Sciatic nerve (tissue), 2 donors: Measurements from ENCODE around the gene MDM2. TPM values are rescaled to one million over a fixed set of nuclear protein-coding genes. Genes with fewer than 3 reads are reported as not detected.
A peak's percentile ranks its signal among the peaks of the same experiment; 100 is the strongest.

Experiments used
- ATAC-seq: fragments of 200-7000 bp; cut with Tn5 transposase; one replicate; pipeline ENCODE4 v1.9.1; 2020; ENCODE audit warnings: mild to moderate bottlenecking, moderate library complexity
- DNase-seq: peaks from one replicate; pipeline ENCODE4 v3.0.0-alpha.2; 2020; ENCODE audit warnings: low spot score
- intact Hi-C: fragments of 100-400 bp; cut with DNase I; formaldehyde crosslinking; loops from one replicate; pipeline ENCODE4 v1.14.2; 2022
- total RNA-seq: library from RNA; stranded (reverse); fragmentation: NEBNext Ultra II Directional; extraction: Animal tissue kit (Norgen Biotek cat#: 25700); gene quantifications from one replicate; pipeline ENCODE4 v1.2.1, GENCODE V29; 2021
- donor health status: DM: no; HTN: no; CAD: no.
- donor health status: DM: no; HTN: no; CAD: no.

The MDM2 gene
- 85.7 TPM for total RNA-seq

DNA sequence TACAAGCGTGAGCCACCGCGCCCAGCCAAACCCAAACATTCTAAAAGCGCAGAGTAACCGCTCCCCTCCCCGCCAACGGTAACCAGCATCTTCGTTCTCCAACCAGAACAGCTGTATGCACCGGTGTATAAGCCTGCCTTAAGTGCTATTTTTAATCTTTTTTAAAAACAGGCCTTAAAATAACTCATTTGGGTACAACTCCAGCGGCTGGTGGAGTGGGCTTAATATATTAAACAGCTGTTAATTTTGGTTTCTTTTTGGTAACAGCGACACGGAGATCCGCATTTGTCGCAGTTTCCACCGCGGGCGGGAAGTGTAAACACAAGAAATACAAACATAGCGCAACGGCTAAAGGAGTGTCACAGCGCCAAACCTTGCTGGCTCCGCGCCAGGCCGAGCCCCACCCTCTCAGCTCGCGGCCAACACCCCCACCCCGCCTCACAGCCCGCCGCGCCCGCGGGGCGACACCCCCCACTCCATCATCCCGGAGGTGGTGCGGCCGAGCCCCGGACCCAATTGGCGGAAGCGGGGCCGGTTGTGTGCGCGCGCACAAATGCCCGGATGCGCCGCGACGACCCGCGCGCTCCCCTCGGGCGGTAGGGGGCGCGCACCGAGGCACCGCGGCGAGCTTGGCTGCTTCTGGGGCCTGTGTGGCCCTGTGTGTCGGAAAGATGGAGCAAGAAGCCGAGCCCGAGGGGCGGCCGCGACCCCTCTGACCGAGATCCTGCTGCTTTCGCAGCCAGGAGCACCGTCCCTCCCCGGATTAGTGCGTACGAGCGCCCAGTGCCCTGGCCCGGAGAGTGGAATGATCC is at the start of gene MDM2:
Gene MDM2 (plus strand): TSS at position 602 of the 812 bp plus-strand sequence. CDS start 301 bp downstream, outside the sequence.
- DNase-seq, result peak; percentile 95
- intact Hi-C loops, result no loop called here
- peak; percentile 96 for ATAC-seq

DNA sequence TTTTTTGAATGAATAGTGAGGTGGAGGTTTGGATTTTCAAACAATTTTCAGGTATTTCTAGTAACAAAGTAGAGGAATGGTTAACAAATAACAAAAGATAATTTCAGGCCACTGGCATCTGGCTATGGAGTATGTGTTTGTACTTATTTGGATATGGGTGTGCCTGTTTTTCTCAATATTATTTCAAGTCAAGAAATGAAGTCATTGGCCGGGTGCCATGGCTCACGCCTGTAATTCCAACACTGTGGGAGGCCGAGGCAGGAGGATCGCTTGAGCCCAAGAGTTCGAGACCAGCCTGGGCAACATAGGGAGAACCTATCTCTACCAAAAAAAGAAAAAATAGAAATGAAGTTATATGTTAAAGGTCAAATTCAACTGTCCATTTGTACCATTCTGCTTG is 48.1 kb upstream of the MDM2 start:
- ATAC-seq, result no peak
- no peak for DNase-seq
- intact Hi-C loops, result no loop called here

DNA sequence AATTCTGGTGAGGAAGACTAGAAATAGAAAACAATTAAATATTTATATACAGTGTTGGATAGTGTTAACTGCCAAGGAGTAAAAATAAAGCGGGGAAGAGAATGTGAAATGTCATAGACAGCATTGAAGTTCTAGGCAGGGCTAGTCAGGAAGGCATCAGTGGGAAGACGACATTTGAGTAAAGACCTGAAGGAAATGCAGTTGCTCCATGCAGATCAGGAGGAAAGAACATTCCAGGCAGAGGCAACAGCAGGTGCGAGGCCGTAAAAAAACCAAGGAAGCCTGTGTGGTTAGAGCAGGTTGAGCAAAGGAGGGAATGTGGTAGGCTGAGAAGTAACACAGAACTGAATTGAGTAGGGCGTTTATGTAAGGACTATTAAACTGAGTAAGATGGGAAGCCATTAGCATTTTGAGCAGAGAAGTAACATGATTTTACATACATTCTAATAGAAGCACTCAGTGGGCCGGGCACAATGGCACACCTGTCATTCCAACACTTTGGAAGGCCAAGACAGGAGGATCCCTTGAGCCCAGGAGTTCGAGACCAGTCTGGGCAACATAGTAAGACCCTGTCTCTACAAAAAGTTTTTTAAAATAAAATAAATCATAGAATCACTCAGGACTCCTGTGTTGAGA is 47.1 kb upstream of the MDM2 start:
- ATAC-seq, result no peak
- DNase-seq, result no peak
- intact Hi-C loops, result no loop called here

DNA sequence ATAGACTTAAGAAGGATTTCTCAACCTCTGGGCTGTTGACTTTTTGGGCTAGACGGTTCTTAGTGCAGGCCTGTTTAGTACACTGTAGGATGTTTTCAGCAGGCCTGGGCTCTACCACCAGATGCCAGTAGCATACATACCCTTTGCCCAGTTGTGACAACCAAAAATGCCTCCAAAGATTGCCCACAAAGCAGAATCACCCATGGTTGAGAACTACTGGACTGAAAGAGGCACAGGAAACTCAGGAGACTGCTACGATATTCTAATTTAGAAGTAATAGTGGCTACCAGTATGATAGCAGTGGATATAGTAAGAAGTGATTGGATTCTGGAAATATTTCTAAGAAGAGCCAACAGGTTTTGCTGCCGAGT is 46.5 kb upstream of the MDM2 start:
- intact Hi-C loops, result no loop called here
- DNase-seq (no peak), ATAC-seq (no peak)

DNA sequence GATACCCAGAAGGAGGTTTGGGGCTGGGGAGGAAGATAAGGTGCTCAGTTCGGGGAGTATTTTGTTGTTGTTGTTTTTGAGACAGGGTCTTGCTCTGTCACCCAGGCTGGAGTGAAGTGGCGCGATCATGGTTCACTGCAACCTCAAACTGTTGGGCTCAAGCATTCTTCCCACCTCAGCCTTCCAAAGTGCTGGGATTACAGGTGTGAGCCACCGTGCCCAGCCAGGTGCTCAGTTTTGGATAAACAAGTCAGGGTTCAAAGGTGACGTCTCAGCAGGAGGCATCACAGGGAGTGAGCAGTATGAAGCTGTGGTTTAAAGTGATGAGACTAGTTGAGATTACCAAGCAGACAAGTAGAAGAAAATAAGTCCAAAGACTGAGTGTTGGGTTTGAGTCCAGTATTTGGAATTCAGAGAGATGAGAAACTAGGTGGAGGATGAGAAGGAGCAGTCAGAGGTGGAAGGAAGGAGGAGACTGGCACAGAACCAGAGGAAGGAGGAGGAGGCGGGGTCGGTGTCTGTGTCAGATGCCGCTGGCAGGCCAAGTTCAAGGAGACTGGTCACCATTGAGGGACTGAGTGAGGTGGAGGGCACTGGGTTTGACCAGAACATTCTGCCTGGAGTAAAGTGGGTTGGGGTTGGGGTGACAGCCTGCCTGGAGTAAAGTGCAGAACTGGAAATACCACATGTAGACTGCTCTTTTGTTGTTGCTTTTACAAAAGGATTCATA is 45.9 kb upstream of the MDM2 start:
- no peak for DNase-seq
- no peak for ATAC-seq
- intact Hi-C loops, result no loop called here

DNA sequence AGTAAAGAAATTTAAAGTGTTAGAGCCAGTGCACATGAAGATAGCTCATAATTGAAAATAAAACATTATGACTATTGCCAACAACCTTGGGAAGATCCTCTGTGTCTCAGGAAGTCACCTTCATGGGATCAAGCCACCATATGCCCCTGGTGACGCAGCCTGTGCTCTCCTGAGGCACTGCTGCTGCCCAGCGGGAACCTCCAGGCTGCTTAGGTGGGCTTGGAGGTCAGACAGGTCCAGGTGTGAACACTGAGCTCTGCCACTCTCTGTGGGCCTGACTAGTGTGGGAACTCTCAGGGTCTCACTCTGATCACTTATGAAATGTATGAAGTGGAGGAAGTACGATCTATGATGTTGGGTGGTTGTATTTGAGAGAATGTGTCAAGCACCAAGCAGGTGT is 45.3 kb upstream of the MDM2 start:
- intact Hi-C loops, result no loop called here
- no peak for ATAC-seq
- DNase-seq, result no peak

DNA sequence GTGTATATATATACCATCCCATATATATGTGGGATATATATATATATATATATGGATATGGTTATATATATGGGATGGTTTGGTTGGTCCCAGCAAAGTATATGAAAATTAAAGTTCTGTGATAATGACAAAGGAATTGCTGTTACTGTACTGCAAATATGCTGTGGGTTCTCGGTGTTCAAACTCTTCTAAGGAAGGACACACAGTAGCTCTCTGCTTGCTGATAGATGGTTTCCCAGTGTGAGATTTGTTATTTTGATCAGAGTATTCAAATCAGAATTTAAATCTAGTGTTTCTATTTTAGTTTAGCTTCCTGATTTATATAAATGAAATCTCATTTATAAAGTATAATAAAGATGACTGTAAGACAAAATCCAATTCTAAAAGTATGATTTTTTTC is 42.3 kb upstream of the MDM2 start:
- DNase-seq (no peak), ATAC-seq (no peak)
- intact Hi-C loops, result no loop called here

DNA sequence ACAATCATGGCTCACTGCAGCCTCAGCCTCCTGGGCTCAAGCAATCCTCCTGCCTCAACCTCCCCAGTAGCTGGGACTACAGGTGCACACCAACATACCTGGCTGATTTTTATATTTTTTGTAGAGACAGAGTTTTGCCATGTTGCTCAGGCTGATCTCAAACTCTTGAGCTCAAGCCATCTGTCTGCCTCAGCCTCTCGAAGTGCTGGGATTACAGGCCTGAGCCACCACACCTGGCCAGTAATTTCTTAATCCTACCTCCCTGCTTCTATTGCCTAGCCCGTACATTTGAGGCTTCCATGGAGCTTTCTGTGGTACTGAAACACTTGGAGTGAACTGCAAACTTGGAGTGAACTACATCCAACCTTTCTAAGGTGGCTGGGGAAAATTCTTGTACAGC is 41.3 kb upstream of the MDM2 start:
- intact Hi-C loops, result no loop called here
- no peak for ATAC-seq
- no peak for DNase-seq

DNA sequence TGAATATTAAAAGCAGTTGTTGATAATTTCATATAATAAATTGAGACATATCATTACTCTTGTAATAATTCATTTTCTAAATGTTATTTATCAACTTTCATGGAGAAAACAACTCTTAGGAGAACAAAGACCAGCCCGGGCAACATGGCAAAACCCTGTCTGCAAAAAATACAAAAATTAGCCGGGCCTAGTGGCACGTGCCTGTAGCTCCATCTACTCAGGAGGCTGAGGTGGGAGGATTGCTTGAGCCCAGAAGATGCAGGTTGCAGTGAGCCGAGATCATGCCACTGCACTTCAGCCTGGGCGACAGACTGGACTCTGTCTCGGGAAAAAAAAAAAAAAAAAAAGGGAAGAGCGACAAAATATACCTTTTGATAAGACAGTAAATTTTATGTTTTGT is 40.8 kb upstream of the MDM2 start:
- DNase-seq, result no peak
- intact Hi-C loops, result no loop called here
- ATAC-seq, result no peak

DNA sequence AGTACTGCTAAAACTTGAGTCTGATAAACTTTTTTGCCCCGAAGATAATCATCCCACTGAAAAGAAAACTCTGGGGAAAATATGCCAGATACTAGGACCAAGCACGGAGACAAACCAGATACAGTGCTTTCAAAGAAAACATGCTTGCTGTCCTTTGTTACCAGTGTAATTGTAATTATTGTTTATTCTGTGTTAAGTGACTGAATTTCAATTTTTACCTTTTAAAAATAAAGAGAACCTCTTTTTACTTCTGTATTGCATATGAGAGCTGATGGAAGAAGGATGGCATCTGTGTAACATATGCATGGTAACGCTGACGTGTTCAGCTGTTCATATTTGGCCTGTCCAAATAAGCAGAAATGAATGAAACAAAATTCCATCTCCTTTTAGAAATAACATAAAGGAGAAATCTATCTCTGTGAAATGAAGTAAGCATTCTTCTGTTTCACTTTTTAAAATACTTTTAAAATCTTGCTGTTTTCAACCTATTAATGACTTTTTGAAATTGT is 39.5 kb upstream of the MDM2 start:
- ATAC-seq (no peak), DNase-seq (no peak)
- intact Hi-C loops, result no loop called here

DNA sequence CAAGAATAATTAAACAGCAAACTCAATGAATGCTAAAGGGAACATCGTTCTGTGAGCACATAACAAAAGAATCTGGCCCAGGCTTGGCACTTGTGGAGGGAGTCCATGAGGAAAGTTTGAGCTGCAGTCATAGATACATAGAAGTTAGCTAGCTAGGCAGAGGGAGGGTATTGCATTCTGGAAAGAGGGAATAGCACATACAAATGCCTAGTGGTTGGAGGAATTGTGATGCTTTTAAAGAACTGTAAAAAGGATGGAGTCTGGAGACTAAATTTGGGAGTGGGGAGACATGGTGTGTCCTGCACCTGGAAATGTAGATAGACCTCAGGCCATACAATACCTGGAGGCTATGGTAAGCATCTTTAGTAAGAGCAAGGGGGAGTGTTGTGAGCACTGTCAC is 38.0 kb upstream of the MDM2 start:
- DNase-seq, result no peak
- intact Hi-C loops, result no loop called here
- no peak for ATAC-seq

DNA sequence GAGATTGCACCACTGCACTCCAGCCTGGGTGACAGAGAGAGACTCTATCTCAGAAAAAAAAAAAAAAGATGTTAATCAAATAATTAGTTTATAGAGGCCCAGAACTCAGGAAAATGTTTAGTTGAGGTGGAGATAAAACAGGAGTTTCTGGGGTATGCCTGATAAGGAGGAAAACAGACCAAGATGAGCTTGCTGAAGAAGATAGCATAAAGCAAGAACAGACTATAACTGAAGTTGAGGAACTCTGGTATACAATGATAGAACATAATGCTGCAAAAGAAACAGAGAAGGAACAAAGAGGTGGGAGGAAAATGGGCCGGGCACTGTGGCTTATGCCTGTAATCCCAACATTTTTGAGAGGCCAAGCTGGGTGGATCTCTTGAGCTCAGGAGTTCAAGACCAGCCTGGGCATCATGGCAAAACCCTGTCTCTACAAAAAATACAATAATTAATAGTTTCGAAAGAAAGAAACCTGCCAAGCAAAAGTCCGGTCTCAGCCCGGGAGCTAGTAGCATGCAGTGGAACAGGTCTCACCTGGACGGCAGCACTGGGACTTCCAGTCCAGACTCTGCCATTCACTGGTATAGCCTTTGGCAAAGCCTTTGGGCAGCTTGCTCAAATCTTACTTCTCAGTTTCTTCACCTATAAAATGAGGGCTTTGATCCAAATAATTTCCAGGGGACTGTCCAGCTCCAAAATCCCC is 36.6 kb upstream of the MDM2 start:
- DNase-seq, result no peak
- intact Hi-C loops, result no loop called here
- ATAC-seq, result no peak

DNA sequence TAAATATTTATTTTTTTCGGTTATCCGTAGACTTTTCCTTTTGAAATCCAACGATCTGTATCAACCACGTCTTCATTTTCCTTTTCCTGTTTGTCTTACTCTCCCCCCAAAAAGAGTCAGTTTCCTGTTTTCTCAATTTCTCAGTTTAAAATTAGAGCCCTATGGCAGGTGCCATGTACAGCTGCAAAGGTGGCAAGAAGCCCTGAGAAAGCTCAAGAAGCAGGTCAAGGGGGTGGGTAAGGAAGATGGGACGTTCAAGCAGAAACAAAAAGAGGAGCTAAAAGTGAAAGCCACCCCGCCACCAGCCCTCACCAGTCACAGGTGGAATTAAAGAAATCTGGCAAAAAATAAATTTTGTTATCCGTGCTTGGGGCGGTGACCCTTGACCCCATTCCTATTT is 35.3 kb upstream of the MDM2 start:
- intact Hi-C loops, result no loop called here
- DNase-seq (no peak), ATAC-seq (no peak)

DNA sequence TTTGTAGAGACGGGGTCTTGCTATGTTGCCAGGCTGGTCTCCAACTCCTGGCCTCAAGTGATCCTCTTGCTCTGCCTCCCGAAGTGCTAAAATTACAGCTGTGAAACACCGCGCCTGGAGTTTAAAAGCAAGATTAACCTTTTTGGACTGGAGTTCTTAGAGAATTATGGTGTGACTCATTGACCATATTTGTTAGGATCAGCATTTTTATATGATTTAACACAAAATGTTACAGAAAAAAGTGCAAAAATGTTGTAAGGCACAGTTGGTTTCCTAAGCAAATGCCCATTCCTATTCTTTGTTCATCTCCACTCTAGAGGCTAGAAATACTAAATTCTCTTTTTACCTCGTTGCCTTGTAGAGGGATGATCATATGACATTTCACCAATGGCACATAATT is 34.4 kb upstream of the MDM2 start:
- intact Hi-C loops, result no loop called here
- DNase-seq (no peak), ATAC-seq (no peak)

DNA sequence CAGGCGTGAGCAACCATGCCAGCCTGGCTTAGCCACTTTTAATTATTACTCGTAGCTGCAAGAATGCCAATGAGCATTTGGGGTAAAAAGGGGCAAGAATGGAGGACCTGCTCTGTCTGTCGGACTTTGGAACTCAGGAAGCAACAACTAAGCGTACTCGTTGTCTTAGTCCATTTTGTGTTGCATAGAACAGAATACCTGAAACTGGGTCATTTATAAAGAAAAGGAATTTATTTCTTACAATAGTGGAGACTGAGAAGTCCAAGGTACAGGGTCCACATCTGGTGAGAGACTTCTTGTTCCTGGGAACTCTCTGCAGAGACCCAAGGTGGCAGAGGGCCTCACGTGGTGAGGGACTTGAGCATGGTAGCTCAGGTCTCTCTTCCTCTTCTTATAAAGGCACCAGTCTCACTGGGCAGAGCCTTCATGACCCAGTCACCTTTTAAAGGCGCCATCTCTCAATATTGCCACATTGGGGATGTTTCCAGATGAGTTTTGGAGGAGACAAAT is 32.8 kb upstream of the MDM2 start:
- intact Hi-C loops, result no loop called here
- no peak for ATAC-seq
- DNase-seq, result no peak

DNA sequence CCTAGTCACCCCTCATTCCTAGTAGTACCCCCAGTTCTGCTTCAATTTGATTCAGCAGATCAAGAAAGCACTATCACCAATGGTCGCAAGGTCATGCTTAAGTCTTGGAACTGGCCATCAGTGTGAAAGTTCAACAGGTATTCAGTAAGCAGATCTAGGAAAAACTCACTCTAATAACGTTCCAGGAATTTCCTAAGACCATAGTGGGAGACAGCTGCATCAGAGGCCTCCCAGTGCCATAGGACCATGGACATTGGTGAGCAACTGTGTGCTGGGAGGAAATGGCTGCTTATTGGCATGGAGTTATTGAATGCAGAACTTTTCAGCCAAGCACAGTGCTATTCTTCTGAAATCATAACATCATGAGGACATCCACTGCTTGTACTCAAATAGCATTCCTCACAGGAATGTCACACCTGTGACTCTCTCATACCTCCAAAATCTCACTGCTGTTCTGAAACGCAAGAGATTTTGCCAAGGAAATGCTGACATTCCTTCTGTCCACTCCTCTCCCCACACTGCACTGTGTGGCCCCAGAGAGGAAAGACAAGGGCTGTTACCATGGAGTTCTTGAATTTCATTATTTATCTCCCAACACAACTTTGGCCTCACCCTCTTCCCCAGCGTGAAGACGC is 30.9 kb upstream of the MDM2 start:
- ATAC-seq, result no peak
- intact Hi-C loops, result no loop called here
- DNase-seq, result no peak

DNA sequence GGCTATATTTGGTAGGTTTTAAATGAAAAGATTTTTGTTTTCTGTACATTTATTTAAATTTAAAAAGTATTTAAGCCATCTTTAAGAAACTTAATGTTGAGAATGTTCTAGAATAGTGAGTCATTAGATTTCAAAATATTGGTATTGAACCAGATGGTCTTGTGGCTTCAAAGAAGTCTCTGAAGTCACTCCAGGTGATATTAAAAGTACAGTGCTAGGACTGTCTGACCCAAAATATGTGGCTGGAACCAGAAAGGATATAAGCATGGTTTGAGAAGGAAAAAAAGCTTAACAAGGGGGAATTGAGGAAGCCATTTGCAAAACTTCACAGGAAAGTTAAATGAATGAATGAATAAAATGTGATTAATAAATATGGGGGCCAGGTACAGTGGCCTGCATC is 28.7 kb upstream of the MDM2 start:
- ATAC-seq, result no peak
- intact Hi-C loops, result no loop called here

DNA sequence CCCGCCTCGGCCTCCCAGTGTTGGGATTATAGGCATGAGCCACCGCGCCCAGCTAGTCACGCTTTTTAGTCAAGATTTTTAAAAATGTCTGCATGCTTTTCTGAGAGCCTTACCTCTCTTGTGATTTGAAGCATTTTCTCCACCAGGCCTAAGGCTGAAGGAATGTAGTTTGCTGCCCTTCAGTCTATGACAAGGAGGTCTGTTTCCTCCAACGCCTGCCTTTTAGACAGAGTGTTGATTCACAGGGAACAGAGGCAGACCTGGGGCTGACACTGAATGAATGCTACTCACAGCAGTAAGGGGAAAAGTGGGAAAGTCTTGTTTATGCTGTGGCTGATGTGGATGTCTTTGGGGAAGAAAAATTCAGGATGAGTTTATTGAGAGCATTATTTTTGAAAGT is 27.2 kb upstream of the MDM2 start:
- DNase-seq (no peak), ATAC-seq (peak; percentile 74)
- intact Hi-C loops, result no loop called here

More for the DNA sequence above, 28.7 kb upstream of the MDM2 start:
- no peak for DNase-seq

DNA sequence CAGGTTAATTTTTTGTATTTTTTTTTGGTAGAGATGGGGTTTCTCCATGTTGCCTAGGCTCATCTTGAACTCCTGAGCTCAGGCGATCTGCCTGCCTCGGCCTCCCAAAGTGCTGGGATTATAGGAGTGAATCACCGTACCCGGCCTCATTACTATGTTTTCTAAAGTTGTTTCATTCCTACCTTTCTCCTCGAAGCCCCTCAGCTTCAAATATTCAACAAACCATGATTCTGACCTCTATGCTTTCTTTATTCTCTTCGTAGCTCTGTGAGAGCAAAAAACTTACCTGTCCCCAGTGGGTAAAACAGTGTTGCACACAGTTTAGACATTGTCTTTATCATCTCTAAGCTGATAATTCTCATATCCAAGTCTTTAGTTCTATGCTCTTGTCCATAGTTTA is 26.2 kb upstream of the MDM2 start:
- ATAC-seq (no peak), DNase-seq (no peak)
- intact Hi-C loops, result no loop called here
